GM13976 (cell line): ENCODE results near the gene ANTXR1.

Experiments
- DNase-seq: peaks from one replicate; pipeline ENCODE4 v3.0.0; 2012; ENCODE audit warnings: low spot score
- CTCF ChIP-seq: IDR thresholded peaks from 2 replicates; pipeline ENCODE4 v1.5.1; 2012; ENCODE audit warnings: borderline replicate concordance, mild to moderate bottlenecking; ENCODE audit not compliant: insufficient read depth; ENCODE audit errors: extremely low read depth, missing control alignments, control extremely low read depth
- in situ Hi-C: fragments of 300-500 bp; cut with MboI; formaldehyde crosslinking; loops from one replicate; pipeline ENCODE4 v1.12.0; 2022; ENCODE audit warnings: low sequenced_read_pairs, mixed read lengths, inconsistent platforms; ENCODE audit not compliant: unreplicated experiment

Gene ANTXR1

GRCh38 chr2:69210385-69210784 lies 197.4 kb downstream of the ANTXR1 start:
- no peak for DNase-seq
- in situ Hi-C loops, result no loop called here

GRCh38 chr2:69211048-69211447 lies 198.1 kb downstream of the ANTXR1 start:
- TF ChIP-seq CTCF, result no peak
- DNase-seq, result no peak
- in situ Hi-C loops, result no loop called here

More at GRCh38 chr2:69210385-69210784, 197.4 kb downstream of the ANTXR1 start:
- no peak for TF ChIP-seq CTCF

GRCh38 chr2:69211686-69212085 lies 198.7 kb downstream of the ANTXR1 start:
- no peak for TF ChIP-seq CTCF
- in situ Hi-C loops, result no loop called here
- DNase-seq, result no peak

GRCh38 chr2:69212238-69213028 lies 199.5 kb downstream of the ANTXR1 start:
- no peak for TF ChIP-seq CTCF
- in situ Hi-C loops, result no loop called here
- no peak for DNase-seq

DNA sequence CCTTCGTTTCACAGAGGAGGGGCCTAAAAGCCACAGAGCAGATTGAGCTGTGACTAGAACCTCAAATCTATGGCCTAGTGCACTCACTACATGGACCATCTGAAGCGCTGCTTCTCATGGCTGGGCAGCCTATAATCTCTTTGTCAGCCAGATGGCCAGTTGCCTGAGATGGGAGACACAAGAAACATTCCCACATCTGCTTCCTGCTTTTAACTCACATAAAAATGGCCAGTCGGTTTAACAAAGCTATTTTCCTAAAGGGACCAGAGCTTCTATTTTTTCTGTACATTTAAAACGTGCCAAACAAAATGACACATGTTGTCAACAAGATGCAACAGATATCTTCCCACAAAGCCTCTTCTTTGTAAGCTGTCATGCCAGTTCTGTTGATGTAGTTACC lies 200.2 kb downstream of the ANTXR1 start:
- in situ Hi-C loops, result no loop called here
- no peak for DNase-seq
- TF ChIP-seq CTCF, result no peak

DNA sequence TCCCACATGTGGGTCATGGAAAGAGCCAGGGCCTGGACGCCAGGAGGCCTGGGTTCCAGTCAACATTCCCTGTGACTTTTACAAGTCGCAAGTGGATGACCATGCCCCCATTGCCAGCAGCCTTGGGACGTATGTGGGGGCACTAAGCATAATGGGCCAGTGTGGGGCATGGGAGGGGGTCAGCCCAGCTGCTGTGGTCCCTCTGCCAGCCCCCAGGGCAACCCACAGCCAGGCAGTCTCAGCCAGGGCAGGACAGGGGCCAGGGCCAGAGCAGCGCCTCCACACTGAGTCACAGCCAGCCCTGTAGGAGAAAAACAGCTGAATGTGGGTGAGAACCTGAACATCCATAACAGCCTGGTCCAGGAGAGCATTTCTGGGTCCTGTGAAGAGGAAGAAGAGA lies 200.8 kb downstream of the ANTXR1 start:
- TF ChIP-seq CTCF, result no peak
- DNase-seq, result no peak
- in situ Hi-C loops, result no loop called here
